ENCODE results near the gene PPL. TPM values are rescaled to one million over a fixed set of nuclear protein-coding genes. Genes with fewer than 3 reads are reported as not detected.

The PPL gene
- total RNA-seq, 4 donors from 2014 or later = 12.8 to 23.1 (median 18.3) TPM

DNA sequence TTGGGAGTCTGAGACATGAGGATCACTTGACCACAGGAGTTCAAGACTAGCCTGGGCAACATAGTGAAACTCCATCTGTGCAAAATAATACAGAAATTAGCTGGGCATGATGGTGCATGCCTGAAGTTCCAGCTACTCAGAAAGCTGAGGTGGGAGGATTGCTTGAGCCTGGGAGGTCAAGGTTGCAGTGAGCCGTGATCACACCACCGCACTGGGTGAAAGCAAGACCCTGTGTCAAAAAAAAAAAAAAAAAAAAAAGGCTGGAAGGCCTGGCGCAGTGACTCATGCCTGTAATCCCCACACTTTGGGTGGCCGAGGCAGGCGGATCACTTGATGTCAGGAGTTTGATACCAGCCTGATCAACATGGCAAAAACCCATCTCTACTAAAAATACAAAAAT lies 81.6 kb downstream of the PPL start:
- H3K9me3 ChIP-seq = no peaks in the 10 kb centered on the region
- ATAC-seq (no peak), DNase-seq (no peak)
- no peak overlapping the region for H3K27ac ChIP-seq
- H3K27me3 ChIP-seq = no peaks in the 10 kb centered on the region
- intact Hi-C loops (cut with DNase I; ENCODE audit: low total_unique reads) (no loop called here), in situ Hi-C loops (cut with MboI; ENCODE audit: low sequenced_read_pairs in 4 of 4) (no loop called here)
- H3K36me3 ChIP-seq = peaks cover 0 to 71% of the 10 kb centered on the region in 2 donors
- H3K4me1 ChIP-seq = peaks cover 20 to 25% of the 10 kb centered on the region in 2 donors
- TF ChIP-seq CTCF (IDR thresholded peaks at IDR 0.05 in 4 of 5, conservative IDR thresholded peaks at IDR 0.05 in 1 of 5) = no peak
- TF ChIP-seq POLR2A (IDR thresholded peaks at IDR 0.05) = no peak
- H3K4me3 ChIP-seq = no peak overlapping the region

- in situ Hi-C loops (cut with MboI; ENCODE audit: low sequenced_read_pairs in 4 of 4) (no loop called here), intact Hi-C loops (cut with DNase I; ENCODE audit: low total_unique reads) (no loop called here)
- Histone ChIP-seq H3K4me1 (peaks cover 39 to 46% of the 10 kb centered on the region in 2 donors), H3K36me3 (peaks cover 0 to 41% of the 10 kb centered on the region in 2 donors), H3K9me3 (no peaks in the 10 kb centered on the region), H3K27ac (peak overlapping the region; percentile 36 to 60 (median 45)), H3K27me3 (no peaks in the 10 kb centered on the region), H3K4me3 (no peak overlapping the region)
- ATAC-seq = no peak
- DNase-seq = no peak
- no peak for TF ChIP-seq CTCF (IDR thresholded peaks at IDR 0.05 in 4 of 5, conservative IDR thresholded peaks at IDR 0.05 in 1 of 5)
- TF ChIP-seq POLR2A (IDR thresholded peaks at IDR 0.05) = no peak
Measured at GRCh38 chr16:4852221-4852872, 84.6 kb downstream of the PPL start.

- Histone ChIP-seq H3K4me1 (peaks cover 51 to 57% of the 10 kb centered on the region in 2 donors), H3K9me3 (no peaks in the 10 kb centered on the region), H3K4me3 (no peak overlapping the region), H3K36me3 (peaks cover 0 to 25% of the 10 kb centered on the region in 2 donors), H3K27me3 (no peaks in the 10 kb centered on the region), H3K27ac (peak overlapping the region in 3 of 4 donors; percentile 1 to 6 (median 1))
- DNase-seq (no peak), ATAC-seq (no peak)
- TF ChIP-seq POLR2A (IDR thresholded peaks at IDR 0.05) (no peak), CTCF (IDR thresholded peaks at IDR 0.05 in 4 of 5, conservative IDR thresholded peaks at IDR 0.05 in 1 of 5) (no peak)
- in situ Hi-C loops (cut with MboI; ENCODE audit: low sequenced_read_pairs in 4 of 4) = no loop called here
- intact Hi-C loops (cut with DNase I; ENCODE audit: low total_unique reads) = no loop called here
Measured at GRCh38 chr16:4850211-4850610, 86.7 kb downstream of the PPL start.

GRCh38 chr16:4847774-4848587 lies 89.0 kb downstream of the PPL start:
- peak overlapping the region; percentile 96 to 99 (median 99) for H3K27ac ChIP-seq
- no peaks in the 10 kb centered on the region for H3K27me3 ChIP-seq
- TF ChIP-seq POLR2A (IDR thresholded peaks at IDR 0.05) = no peak
- TF ChIP-seq CTCF (IDR thresholded peaks at IDR 0.05 in 4 of 5, conservative IDR thresholded peaks at IDR 0.05 in 1 of 5) = peak in 1 of 5 experiments; percentile 3
- in situ Hi-C loops (cut with MboI; ENCODE audit: low sequenced_read_pairs in 4 of 4) (loop anchor here in 1 of 4 donors (10.0 kb wide), 1 partner anchor 107 kb away; the partner anchor contains the start of gene SEC14L5), intact Hi-C loops (cut with DNase I; ENCODE audit: low total_unique reads) (loop anchor here (2.0 to 10.0 kb wide), 5 partner anchors 46 to 247 kb away; partner anchors contain the start of genes EEF2KMT, PPL and ROGDI)
- peak overlapping the region; percentile 70 to 98 (median 86) for H3K4me3 ChIP-seq
- peak; percentile 34 to 39 for ATAC-seq
- peak; percentile 44 to 74 for DNase-seq
- H3K4me1 ChIP-seq = peaks cover 59% of the 10 kb centered on the region in 2 donors
- peaks cover 0 to 28% of the 10 kb centered on the region in 2 donors for H3K36me3 ChIP-seq
- no peaks in the 10 kb centered on the region for H3K9me3 ChIP-seq

Data from gastrocnemius medialis (tissue), 4 donors.